C4-2B (cell line): ENCODE measurements around the gene SLC48A1.

Experiments used
- H3K27ac ChIP-seq: fragments of 450-650 bp; 2 replicates; pipeline ENCODE4 v1.5.1; 2017
- CTCF ChIP-seq: fragments of 450-650 bp; conservative IDR thresholded peaks from 2 replicates; pipeline ENCODE4 v1.5.1; 2017; ENCODE audit warnings: mild to moderate bottlenecking
- ZFX ChIP-seq: fragments of 450-650 bp; IDR thresholded peaks from 2 replicates; pipeline ENCODE4 v1.6.1; 2017

SLC48A1 gene

GRCh38 chr12:47798382-47798948, 25.4 kb downstream of the SLC48A1 start:
- no peak overlapping the region for H3K27ac ChIP-seq
- TF ChIP-seq CTCF (no peak), ZFX (no peak)

- TF ChIP-seq CTCF (no peak), ZFX (no peak)
- H3K27ac ChIP-seq = no peak overlapping the region
Measured at GRCh38 chr12:47799357-47799955, 26.4 kb downstream of the SLC48A1 start.

- H3K27ac ChIP-seq = no peak overlapping the region
- TF ChIP-seq CTCF (no peak), ZFX (no peak)
Measured at GRCh38 chr12:47800582-47800981, 27.5 kb downstream of the SLC48A1 start.

- TF ChIP-seq ZFX = no peak
- no peak for TF ChIP-seq CTCF
- H3K27ac ChIP-seq = no peak overlapping the region
Measured at GRCh38 chr12:47801170-47801903, 28.3 kb downstream of the SLC48A1 start.

- no peak overlapping the region for H3K27ac ChIP-seq
- TF ChIP-seq ZFX (no peak), CTCF (no peak)
Measured at GRCh38 chr12:47801904-47802246, 28.8 kb downstream of the SLC48A1 start.

DNA sequence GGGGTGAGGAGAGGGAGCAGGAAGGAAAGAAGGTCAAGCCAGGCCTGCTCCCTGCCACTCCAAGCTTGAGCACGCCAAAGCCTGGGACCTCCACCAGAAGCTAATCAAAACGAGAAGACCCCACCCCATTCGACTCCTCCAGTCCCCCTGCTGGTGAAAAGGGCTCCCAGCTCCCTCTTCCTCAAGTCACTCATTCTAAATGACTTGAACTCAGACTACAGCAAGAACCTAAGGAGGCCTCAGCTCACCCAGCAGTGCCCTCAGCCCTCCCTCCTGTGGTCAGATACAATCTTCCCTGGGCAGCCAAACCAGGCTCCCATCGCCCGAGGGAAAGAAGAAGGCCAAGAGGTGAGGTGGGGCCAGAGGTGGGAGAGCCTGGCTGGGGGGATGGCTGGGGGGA, 29.3 kb downstream of the SLC48A1 start:
- TF ChIP-seq ZFX = no peak
- H3K27ac ChIP-seq = no peak overlapping the region

DNA sequence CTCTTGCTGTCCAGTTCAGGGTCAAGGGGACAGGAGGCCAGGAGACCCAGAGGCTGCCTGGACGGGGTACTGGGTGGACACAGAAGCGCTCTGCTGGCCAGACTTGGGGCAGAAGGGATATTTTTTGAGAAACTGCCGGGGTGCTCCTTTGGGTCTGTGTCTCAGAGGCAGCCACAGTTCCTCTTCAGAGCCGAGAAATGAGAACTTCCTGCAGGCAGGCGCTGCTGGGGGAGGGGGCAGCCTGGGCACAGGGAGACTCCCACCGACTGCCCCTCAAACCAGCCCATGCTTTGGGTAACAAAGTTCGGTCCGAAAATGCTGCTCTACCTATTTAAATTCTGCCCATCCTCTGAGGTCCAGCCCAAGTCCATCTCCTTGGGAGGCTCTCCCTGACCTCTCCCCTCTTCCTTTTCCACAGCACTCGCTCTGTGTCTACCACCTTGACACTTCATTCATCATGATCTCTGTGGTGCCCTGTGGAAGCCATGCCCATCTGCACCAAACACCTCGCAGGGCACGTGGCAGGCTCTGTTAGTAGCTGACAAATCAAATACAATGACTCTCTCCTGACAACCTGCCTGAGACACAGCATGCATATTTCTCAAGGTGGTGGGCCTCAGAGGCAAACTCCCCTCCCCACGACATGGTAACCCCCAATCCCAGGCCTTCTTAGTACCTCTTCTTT, 30.3 kb downstream of the SLC48A1 start:
- no peak for TF ChIP-seq ZFX
- TF ChIP-seq CTCF = no peak
- no peak overlapping the region for H3K27ac ChIP-seq
